GM19099 (cell line): ENCODE results near the gene GNA14.

Source experiments
- POLR2A ChIP-seq: IDR thresholded peaks from 3 replicates; pipeline ENCODE4 v1.6.1; 2011; ENCODE audit warnings: low read depth; ENCODE audit not compliant: insufficient read length; ENCODE audit errors: extremely low read depth

Gene GNA14

DNA sequence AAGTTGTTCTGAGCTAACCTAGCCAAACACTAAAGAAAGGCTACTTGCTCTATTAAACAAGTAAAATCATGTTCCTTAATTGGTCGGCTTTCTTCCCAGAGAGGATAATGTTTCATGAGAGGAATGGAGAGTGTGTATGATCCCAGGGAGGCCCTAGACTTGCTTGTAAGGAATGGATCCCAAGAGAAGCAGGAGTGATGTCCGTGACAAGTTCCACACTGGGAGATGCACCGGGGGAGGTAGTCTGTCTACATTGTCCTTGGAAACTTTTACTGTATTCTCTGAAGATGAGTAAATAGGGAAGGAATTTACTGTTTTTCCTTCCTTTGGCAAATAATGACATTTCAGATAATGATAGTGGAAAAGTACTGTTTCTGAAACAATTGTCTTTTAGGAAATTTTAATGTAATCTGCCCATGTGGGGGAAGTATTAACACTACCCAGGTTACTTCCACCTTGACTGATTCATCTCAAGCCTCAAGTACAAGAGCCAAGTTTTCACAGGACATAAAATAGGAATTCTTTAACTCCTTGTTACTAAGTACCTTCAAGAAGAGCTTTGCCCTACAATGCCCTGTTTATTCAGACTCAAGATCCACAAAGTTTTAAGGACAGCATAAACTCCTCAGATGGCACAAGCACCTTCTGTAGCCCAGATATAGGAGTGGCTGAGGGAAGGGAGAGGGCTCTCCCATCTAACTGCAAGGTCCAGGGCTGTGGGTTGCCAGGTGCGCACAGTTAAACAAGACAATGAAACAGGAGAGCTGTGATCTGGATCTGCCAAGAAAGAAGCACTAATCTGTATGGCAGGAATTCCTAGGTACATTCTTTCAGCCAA, 152.1 kb downstream of the GNA14 start:
- TF ChIP-seq POLR2A = no peak

DNA sequence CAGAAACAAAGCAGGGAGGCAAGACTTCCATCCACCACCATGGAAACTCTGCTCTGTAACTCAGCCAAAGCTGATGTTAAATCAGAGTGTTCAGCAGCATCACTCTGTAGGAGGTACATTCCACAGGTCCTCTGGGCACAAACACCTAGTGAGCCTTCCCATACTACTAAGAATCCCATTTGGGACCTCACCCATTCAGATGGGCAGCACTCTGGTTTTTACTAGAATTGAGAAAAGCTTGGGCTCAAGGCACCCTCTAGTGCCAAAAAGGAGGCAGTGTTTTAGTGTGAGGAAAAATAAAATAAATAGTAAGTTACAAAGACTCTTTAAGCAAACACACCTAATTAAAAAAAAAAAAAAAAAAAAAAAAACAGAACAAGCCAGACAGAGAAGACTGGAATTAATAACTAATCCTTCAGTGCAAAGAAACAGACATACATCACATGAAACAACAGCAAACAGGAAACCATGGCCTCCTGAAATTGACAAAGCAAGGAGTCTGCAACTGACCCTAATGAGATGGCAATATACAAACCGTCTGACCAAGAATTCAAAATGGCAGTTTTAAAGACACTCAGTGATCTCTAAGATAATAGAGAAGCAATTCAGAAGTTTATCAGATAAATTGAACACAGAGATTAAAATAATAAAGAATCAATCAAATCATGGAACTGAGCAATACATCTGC, 159.5 kb downstream of the GNA14 start:
- no peak for TF ChIP-seq POLR2A

DNA sequence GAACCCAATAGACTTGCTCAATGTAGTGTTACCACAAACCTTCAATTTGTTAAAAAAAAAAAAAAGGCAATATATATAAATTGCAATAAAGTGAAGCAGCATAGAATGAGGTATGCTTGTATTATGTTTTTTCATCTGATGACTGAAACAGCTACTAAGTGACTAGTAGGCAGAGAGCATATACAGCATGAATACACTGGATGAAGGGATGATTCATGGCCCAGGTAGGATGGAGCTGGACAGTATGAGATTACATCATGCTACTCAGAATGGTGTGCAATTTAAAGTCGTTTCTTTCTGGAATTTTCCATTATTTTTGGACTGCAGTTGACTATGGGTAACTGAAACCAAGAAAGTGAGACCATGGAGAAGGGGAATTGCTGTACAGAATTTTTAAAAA, 161.2 kb downstream of the GNA14 start:
- no peak for TF ChIP-seq POLR2A

DNA sequence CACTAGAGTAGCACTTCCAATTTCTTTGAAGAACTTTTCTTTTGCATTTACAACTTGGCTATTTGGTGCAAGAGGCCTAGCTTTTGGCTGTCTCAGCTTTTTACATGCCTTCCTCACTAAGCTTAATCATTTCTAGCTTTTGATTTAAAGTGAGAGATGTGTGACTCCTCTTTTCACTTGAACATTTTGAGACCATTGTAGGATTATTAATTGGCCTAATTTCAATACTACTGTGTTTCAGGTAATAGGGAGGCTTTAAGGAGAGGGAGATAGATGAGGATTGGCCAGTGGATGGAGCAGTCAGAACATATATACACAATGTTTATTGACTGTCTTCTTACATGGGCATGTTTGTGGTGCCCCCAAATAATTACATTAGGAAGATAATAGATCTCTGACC, 161.7 kb downstream of the GNA14 start:
- no peak for TF ChIP-seq POLR2A

DNA sequence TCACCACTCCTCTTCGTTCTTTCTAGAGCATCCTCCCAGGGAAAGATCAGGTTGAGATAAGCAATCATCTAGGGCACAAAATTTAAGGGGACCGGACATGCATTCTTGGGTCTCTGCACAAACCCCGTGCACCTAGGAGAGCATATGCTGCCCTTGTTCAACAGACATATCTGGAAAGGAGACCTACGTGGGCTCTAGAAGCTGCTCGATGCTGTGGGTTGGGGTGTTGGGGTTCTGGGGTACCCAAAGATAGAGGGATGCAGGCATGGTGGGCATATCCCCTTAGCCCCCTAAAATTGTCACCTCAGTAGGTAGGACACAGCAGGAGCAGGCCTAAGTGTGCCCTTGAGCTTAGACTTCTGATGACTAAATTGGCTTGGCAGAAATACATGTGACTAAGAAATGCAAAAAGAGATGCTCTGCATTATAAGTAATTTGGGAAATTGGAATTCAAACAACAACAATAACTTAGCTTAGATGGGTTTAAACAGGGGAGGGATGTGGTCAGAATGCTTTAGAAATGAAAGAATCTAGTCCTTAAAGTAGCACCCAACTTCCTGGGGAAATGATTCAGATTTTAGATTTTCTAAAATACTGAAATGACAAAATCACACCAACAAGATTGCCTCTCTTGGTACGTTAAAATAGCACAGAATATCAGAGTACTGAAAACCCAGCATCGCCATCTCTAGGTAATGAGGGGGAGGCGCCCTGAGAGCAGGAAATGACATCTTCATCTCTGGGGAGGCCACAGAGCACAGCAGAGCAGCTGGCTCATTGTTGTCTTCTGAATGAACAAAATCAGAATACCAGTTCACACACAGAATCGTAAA, 172.3 kb downstream of the GNA14 start:
- TF ChIP-seq POLR2A = no peak

DNA sequence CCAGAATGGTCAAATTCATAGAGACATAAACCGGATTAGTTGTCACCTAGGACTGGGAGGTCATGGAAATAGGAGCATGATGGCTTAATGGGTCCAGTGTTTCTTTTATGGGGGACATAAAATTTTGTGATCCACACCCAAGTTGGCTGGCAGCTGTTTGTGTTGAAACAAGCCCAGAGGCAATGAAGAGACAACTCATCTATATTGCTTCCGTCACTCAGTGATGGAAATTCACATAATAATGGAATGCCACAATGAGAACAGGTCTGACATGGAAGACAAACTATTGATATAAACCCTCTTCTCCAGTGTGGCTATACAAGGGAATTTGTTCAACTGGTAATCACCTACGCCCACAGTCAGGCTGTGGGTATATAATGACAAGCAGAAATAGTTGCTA, 173.2 kb downstream of the GNA14 start:
- no peak for TF ChIP-seq POLR2A

DNA sequence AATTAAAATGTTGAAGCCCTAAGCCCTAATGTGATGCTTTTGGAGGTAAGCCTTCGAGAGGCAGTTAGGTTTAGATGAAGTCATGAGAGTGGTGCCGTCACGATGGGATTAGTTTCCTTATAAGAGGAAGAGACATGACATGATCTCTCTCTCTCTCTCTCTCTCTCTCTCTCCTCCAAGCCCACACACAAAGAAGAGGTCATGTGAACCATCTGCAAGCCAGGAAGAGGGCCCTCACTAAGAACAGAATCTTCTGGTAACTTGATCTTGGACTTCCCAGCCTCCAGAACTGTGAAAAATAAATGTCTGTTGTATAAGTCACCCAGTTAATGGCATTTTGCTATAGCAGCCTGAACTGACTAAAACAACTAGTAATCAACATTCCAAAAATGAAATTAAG, 175.5 kb downstream of the GNA14 start:
- TF ChIP-seq POLR2A = no peak

DNA sequence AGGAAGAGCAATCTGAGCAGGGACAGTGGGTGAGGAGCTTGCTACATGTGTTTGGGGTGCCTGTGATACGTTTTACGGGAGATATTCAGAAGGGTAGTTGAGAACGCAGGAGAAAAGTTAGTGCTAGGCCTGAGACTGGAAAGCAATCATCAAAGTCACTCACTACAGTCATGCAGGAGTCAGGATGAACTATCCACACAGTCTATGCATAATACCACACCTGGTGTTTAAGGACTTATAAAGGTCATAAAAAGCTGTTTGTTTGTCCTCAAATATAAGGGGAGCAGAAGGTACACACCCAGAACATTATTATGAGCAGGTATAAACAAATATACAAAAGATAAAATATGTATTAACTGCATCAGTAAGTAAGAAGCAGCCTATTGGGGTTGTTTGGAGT, 176.6 kb downstream of the GNA14 start:
- no peak for TF ChIP-seq POLR2A

DNA sequence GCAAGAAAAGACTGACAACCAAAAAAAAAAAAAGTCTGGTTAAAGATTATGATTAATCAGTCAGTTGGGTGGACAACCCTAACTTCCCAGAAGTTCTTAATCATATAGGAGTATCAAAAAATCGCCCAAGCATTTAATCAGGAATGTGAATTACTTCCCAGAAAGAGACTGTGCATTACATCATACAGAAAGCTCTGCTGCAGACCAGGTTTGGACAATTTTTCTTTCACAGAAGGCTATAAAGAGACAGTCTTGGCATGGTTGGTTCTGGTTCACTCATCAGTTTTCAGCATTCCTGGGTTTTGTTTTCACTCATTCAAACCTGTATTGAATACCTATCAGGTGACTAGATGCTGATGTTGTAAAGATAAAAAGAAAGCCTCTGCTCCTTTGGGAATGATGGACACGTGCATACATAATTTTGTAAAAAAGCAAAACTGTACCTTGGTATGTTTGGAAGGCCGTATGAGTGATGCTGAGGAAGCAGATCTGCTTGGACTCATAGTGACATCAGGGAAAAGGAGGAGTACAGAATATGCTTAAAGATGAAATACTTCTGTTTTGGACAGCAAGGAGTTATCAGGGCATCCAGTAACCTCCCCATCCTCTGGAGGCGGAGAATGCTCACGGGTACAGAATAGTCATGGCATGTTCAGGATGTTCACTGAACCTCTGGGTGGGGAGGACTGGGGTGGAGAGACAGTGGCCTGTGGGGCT, 178.4 kb downstream of the GNA14 start:
- no peak for TF ChIP-seq POLR2A

DNA sequence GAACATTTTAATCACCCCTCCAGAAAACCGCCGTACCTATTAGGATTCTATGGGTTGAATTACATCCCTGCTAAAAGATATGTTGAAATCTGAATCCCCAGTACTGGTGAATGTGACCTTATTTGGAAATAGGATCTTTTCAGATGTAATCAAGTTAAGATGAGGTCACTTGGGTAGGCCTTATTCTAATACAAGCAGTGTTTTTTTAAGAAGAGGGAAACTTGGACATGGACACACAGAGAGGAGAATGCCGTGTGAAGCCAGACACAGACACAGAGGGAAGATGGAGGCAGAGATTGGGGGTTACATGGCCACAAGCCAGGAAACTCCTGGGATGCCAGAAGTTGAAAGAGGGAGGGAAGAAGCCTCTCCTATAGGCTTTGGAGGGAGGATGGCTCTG, 183.5 kb downstream of the GNA14 start:
- no peak for TF ChIP-seq POLR2A

DNA sequence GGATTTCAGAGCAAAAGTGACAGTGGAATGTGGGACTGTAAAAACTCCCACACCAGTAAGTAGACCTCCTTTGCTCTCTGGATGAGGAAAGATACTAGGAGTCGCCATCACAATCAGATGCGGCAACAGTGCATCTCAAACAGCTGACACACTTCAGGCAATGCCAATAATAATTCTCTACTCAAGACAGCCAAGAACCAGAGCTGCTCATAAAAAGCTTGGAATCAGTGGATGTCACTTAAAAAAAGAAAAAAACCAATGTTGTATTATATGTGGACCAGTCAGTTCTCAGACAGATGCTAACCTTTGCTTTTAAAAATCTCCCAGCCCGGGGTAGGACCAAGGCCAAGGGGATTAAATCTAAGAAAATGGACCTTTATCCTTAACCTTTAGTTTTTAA, 185.0 kb downstream of the GNA14 start:
- no peak for TF ChIP-seq POLR2A

DNA sequence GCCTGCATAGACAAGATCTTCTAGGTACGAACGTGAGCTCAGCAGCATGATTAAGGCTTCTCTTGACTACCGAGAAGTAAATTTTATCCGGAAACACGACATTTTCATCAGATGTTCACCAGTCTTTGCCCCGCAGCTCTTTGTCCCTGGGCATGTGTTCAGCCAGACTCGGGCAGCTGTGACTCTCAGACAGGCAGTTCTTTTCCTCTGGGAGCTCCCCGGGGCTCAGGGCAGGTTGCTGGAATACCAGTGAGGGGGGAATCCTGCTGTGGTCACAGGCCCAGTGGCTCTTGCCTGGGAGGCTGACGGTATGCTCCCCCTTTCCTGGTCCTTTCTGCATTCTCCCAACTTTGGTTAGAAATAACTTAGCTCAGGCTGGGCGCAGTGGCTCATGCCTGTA, 186.1 kb downstream of the GNA14 start:
- TF ChIP-seq POLR2A = no peak

DNA sequence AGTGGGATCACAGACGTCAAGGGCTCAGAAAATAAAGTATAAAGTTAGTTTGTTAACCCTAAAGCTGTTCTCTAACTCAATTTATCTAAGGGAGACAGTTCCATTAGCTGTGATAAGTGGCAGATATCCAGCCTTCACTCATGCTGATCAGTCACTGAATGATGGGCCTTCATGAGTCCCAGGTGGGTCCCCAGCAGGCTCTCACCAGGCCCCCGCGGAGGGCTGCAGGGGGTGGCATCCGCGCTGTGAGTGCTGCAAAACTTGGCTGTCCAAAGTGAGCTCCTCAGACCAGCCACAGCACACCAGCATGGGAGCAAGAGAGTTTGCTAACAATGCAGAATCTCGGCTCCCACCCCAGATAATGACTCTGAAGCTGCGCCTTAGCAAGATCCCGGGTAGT, 187.2 kb downstream of the GNA14 start:
- TF ChIP-seq POLR2A = no peak

DNA sequence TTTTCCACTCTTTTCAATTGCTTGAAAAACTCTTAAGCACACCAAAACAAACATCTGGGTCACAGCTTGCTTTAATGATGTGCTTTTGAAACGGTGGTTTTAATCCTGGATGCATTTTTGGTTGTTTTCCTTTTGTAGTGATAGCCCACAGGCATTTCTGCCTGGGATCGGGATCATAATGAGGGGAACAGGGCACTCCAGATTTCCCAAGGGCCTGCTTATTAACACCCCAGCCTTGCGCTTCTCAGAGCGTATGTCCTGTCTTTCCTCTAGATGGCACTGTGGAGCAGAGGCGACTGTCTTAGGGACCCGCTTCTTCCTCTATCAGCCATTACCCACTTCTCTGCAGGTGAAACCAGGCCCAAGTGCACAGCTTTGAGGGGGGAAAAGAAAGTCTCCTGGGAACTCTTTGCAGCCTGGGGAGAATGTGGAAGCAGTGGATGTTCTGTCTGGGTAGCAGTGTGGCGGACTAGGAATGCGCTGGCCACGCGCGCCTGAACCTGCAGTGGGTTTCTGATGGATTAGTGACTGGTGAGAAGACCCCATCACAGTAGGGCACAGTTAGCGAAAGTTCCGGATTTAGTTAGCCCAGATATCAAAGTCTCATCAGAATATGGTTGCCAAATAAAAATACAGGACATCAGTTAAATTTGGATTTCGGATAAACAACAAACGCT, 190.1 kb downstream of the GNA14 start:
- no peak for TF ChIP-seq POLR2A
